Stimulated activated CD8-positive, alpha-beta memory T cell treated with anti-CD3 and anti-CD28 coated beads, Interleukin-15, amount 100 ng/mL, for 1 hour (primary cell): ENCODE measurements around the gene PRH1.

Experiments used
- DNase-seq: peaks from one replicate; pipeline ENCODE4 v3.0.0-alpha.2; 2020; ENCODE audit warnings: low read depth

The PRH1 gene

GRCh38 chr12:10884086-10884725 is at the start of gene PRH1:
Gene PRH1 (minus strand): TSS chr12:10884255. CDS start chr12:10884217, 38 bp downstream.
- DNase-seq = no peak

- no peak for DNase-seq
Measured at GRCh38 chr12:10928746-10929286, 44.8 kb upstream of the PRH1 start, which contains the start of gene PRH2. Gene PRH2 (plus strand): TSS chr12:10929236. CDS start chr12:10929274, 38 bp downstream.

- DNase-seq = no peak
Measured at GRCh38 chr12:10926269-10926668, 42.2 kb upstream of the PRH1 start.

GRCh38 chr12:10919809-10920208 is 35.8 kb upstream of the PRH1 start:
- DNase-seq = no peak

- DNase-seq = no peak
Measured at GRCh38 chr12:10910380-10910779, 26.3 kb upstream of the PRH1 start.

- no peak for DNase-seq
Measured at GRCh38 chr12:10909462-10909861, 25.4 kb upstream of the PRH1 start, which contains the start of gene TAS2R13. Gene TAS2R13 (minus strand): TSS chr12:10909562. CDS start chr12:10909298, 264 bp downstream.

GRCh38 chr12:10904686-10905085 is 20.6 kb upstream of the PRH1 start:
- no peak for DNase-seq

- DNase-seq = no peak
Measured at GRCh38 chr12:10901427-10901826, 17.4 kb upstream of the PRH1 start.

GRCh38 chr12:10900972-10901371 is 16.9 kb upstream of the PRH1 start:
- no peak for DNase-seq

- DNase-seq = no peak
Measured at GRCh38 chr12:10900530-10900929, 16.5 kb upstream of the PRH1 start.

- DNase-seq = no peak
Measured at GRCh38 chr12:10896854-10897253, 12.8 kb upstream of the PRH1 start.

GRCh38 chr12:10891937-10892336 is 7.9 kb upstream of the PRH1 start:
- no peak for DNase-seq

GRCh38 chr12:10889226-10889625 is 5.2 kb upstream of the PRH1 start:
- DNase-seq = no peak

GRCh38 chr12:10873378-10873777 is 10.7 kb downstream of the PRH1 start:
- no peak for DNase-seq

- no peak for DNase-seq
Measured at GRCh38 chr12:10867381-10867780, 16.7 kb downstream of the PRH1 start.

- no peak for DNase-seq
Measured at GRCh38 chr12:10863512-10864218, 20.4 kb downstream of the PRH1 start.

GRCh38 chr12:10861366-10861765 is 22.7 kb downstream of the PRH1 start:
- no peak for DNase-seq

- no peak for DNase-seq
Measured at GRCh38 chr12:10855807-10856206, 28.2 kb downstream of the PRH1 start.

- DNase-seq = no peak
Measured at GRCh38 chr12:10853776-10854175, 30.3 kb downstream of the PRH1 start.

GRCh38 chr12:10851243-10851858 is 32.7 kb downstream of the PRH1 start:
- DNase-seq = no peak

GRCh38 chr12:10849425-10849878 is 34.6 kb downstream of the PRH1 start, which contains the start of gene PRR4:
Gene PRR4 (minus strand): TSS chr12:10849475. CDS start chr12:10849437, 38 bp downstream.
- DNase-seq = no peak

GRCh38 chr12:10847744-10848143 is 36.3 kb downstream of the PRH1 start:
- DNase-seq = no peak

GRCh38 chr12:10842862-10843261 is 41.2 kb downstream of the PRH1 start:
- no peak for DNase-seq
